HG03571 (cell line): Measurements from ENCODE around the gene GABRR1.
"Not testable (repeated sequence)": the region's sequence is repeated elsewhere in the genome, so short reads cannot be mapped to it uniquely, and the experiment has no call there.

ENCODE experiments used
- ATAC-seq: cut with Tn5 transposase; IDR thresholded peaks from one replicate; pipeline ENCODE4 v1.9.1; 2021; ENCODE audit not compliant: unreplicated experiment

The GABRR1 gene

GRCh38 chr6:89161326-89162046 lies 55.7 kb downstream of the GABRR1 start:
- no peak for ATAC-seq

GRCh38 chr6:89160331-89161092 lies 56.6 kb downstream of the GABRR1 start:
- no peak for ATAC-seq

GRCh38 chr6:89154131-89154530 lies 63.0 kb downstream of the GABRR1 start:
- no peak for ATAC-seq

GRCh38 chr6:89148016-89148750 lies 69.0 kb downstream of the GABRR1 start:
- ATAC-seq, result no peak

DNA sequence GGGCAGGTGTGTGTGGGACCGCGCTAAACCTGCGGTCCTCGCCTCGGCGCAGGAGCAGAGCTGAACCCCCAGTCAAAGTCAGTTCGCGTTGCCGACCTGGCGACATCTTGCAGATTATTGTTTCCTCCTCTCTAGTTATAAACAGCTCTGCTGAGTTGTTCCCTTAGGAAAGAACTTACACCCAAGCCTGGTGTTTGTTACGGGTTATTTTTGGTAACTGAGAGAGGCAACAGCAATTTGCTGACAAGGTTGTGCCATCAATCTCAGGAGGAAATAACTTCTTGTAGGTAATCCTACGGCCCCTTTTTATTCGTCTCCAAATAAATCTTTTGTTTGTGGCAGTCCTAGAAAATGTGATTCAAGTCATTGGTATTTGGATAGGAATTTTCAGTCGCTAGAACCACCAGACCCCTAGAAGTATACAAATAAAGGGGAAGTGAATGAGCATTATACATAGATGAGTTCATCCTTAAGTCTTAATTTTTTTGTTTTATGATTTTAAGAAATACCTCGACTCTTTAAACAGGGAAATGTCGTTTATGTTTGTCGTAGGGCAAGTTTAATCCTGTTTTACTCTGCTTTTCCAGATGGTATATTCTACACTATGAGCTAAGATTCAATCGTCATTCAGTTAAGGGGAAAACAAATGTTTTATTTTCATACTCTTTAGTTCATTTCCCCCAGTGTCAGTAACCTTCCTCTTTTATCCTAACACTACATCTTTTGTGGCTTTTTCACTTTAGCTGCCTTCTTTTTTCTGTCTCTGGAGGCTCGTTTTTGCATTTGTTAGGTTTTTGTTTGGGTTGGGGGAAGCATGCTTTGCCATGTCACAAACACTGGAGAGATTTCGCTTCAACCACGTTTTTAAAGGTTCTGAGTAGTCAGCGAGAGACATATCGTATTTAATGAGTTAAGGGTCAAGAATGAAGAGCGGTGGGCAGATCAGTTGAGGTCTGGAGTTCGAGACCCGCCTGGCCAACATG lies 70.1 kb downstream of the GABRR1 start:
- ATAC-seq, result peak; percentile 29

- ATAC-seq, result peak; percentile 69
Observed at GRCh38 chr6:89145956-89146717, 71.0 kb downstream of the GABRR1 start, which contains the start of gene PM20D2. Gene PM20D2, plus strand, starts transcription at chr6:89146055. Its CDS starts 90 bp downstream, at chr6:89146145.

GRCh38 chr6:89145091-89145955 lies 71.8 kb downstream of the GABRR1 start:
- peak; percentile 40 for ATAC-seq

DNA sequence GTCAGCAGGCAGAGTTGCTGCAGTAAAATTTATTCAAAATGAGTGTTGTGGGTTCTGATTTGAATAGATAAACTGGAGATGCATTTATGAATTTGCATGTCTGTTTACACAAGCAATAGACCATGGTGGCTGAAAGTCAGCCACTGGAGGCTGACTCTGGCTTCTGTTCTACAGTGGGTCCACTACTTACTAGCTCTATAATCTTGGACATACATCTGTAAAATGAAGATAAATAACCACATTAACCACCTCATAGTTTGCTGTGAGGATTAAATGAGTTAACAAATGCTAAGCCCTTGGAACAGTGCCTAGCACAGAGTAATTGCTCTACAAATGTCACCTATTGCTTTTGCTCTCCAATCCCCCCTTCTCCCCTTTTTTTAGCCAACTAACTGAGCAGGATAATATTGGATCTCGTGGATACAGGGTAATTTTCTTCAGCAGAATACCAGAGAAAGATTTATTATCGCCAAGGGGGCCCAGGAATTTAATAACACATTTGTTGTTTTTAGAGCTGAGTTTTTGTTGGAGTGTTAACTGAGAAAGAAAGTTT lies 72.7 kb downstream of the GABRR1 start:
- ATAC-seq, result no peak

DNA sequence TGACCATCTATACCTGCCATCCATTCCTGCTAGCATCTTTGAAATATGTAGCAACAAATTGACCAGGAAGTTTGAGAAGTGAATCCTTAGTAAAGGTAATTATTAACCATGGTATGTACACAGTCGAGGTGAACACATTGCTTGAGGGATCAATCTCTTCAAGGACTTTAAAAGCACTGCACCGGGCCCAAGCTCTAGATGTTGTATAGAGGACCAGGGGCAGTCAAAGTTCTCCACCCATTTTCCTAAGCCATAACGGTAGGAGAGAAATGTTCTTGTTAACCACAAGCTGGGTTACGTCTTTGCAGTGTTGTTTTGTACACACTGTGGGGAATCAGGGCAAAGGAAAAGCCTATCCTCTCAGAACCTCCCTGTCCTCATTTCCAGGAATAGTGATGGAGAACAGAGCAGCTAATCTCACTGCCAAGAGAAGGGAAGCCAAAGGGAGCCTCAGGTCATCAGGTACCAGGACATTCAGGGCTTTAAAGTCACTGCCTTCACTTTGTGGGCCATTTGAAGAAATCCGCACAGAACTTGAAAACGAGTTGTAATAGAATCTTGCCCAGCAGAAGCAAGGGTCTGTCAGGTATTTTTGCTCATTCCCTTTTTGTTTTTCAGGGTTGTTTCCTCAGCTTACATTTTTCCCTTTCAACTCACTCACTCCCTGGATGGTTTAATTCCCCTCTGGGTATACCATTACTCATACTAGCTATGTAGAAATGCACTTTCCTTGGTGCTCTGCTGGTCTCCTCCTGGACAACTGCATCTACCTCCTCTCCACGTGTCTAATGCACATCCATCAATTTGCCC lies 76.6 kb downstream of the GABRR1 start:
- no peak for ATAC-seq

- no peak for ATAC-seq
Observed at GRCh38 chr6:89139509-89140346, 77.4 kb downstream of the GABRR1 start.

DNA sequence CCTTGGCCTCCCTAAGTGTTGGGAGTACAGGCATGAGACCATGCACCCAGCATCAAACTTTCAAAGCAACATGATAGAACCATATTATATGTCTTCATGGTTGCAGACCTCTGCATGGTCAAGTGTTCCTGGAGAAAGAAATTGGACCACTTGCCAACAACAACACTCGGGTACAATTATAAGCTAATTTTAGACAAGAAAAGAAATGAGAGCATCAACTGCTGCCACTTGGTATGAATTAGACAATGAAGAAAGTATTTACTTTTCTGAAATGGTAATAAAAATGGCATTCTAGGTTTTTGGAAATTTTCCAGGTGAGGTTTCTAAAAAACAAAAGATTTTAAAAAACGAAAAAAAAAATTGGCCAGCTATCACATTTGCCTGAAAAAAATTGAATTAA lies 79.0 kb downstream of the GABRR1 start:
- ATAC-seq, result no peak

DNA sequence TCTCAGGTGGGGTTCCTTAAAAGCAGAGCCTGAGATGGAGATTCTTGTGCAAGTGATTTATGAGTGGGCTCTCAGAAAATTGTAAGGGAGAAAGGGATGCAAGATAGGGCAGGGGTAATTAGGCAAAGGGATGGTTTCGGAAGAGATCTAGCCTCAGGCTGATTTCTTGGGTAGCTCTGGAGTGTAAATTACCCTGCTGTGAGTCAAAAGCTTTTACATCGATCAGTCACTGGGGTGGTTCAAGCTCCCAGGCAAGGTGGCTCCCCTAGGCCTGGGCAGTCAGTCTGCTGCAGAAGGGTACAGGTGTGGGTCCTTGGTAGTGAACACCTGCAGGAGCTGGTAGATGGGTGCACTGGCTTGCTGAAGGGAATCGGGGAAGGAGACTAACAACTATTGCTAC lies 82.4 kb downstream of the GABRR1 start:
- no peak for ATAC-seq

GRCh38 chr6:89133981-89134380 lies 83.2 kb downstream of the GABRR1 start:
- ATAC-seq, result no peak

DNA sequence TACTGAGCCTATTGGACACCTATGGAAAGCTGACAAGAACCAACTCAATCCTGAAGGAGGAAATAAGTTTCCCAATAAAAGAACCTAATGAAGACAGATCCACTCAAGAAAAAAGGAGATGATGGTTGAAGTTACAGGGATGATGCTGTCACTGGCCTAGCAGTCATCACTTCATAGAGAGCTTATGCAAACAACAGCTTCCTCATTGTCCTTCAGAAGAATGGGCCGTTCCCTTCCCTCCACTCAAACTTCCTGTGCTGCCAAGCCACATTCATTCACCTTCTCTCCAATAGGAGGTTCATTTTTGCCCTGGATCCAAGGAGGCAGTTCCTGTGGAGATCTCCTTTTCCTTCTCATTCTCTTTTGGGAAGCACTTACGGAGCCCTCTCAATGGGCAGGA lies 85.1 kb downstream of the GABRR1 start:
- no peak for ATAC-seq

DNA sequence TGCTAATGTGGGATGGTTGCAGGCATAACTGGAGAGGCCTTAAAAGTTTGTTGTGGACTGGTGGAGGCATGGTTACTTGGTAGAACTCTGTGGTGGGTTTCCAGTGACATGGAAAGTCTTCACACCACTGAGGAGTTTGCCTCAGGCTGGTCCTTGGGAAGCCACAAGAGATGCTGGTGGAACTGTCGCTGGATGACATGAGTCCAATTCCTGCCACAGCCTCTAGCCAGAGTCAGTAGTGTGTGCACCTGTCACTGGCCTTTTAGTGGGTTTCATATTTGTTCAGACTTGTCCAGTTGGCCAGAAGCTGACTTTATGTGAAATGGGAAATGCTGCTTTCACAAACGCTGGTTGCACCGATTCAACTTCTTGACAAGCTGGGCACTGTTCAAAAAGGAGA lies 85.6 kb downstream of the GABRR1 start:
- no peak for ATAC-seq

DNA sequence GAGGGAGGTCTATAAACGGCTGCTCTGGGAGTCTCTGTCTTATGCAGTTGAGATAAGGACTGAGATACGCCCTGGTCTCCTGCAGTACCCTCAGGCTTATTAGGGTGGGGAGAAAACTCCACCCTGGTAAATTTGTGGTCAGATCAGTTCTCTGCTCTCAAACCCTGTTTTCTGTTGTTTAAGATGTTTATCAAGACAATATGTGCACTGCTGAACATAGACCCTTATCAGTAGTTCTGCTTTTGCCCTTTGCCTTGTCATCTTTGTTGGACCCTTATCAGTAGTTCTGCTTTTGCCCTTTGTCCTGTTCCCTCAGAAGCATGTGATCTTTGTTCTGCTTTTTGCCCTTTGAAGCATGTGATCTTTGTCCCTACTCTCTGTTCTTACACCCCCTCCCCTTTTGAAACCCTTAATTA lies 88.9 kb downstream of the GABRR1 start:
- not testable (repeated sequence) for ATAC-seq
